ENCODE data around the gene PFN4.
A peak's percentile ranks its signal among the peaks of the same experiment; 100 is the strongest.
"Not testable (repeated sequence)": the region's sequence is repeated elsewhere in the genome, so short reads cannot be mapped to it uniquely, and the experiment has no call there.

PFN4 gene, protein sequence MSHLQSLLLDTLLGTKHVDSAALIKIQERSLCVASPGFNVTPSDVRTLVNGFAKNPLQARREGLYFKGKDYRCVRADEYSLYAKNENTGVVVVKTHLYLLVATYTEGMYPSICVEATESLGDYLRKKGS

DNA sequence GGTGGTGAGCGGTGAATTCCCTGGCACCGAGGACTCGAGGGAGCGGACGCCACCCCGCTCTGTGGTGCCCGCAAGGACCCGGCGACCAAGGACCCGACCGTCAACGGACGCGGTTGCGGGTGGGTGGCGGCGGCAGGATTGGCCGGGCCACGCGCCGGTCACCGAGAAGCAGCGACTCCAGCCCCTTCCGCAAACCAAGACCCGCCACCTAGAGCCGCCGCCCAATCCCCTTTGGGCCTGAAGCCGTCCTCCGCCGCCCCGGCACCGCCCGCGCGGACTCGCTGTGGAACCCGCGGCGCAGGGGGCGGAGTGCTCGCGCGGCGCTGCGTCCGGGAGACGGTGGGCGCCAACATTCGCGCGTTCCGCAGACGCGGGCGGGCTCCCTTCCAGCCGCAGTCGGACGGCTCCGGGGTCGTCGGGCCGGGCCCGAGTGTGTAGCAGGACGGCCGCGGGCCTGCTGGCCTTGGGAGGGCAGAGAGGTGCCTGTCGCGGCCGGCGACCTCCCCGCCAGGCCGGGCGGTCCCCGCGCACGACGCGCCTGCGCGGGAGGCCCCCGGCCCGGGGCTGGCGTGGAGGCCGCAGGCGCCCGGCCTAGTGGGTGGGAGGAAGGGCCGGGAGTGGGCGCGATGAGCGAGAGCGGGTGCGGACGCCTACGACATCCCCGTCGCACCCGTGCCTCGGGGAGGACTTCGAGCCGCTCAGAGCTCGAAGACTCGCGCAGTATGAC lies at the start of gene PFN4, which contains the start of gene FAM228B:
TSS of gene PFN4 (minus strand) at position 140 of the 727 bp plus-strand sequence. CDS start 799 bp downstream, outside the sequence.
TSS of gene FAM228B (plus strand) at position 275 of the 727 bp plus-strand sequence. CDS start 893 bp downstream, outside the sequence.
- peak; percentile 11 to 49 for DNase-seq (ENCODE audit: low read depth in 1 of 2, low spot score in 1 of 2)

DNA sequence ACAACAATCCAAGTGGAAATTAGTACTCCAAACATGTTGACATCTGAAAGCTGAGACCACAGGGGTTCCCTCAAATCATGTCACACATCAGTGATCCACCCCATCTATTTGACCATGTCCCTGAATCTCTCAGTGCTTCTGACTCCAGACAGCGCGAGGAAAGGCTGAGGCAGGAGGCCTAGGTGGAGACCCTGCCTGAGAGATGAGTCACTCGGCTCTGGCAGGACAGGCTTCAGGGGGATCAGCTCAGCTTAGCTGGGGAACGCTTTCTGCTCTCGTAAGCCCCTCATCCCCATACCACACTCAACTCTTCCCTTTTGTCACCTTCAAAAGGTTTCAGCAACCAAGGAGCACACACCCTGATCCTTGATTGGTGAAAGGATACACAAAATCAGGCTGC lies 45.9 kb upstream of the PFN4 start:
- no peak for DNase-seq (ENCODE audit: low read depth in 1 of 2, low spot score in 1 of 2)

DNA sequence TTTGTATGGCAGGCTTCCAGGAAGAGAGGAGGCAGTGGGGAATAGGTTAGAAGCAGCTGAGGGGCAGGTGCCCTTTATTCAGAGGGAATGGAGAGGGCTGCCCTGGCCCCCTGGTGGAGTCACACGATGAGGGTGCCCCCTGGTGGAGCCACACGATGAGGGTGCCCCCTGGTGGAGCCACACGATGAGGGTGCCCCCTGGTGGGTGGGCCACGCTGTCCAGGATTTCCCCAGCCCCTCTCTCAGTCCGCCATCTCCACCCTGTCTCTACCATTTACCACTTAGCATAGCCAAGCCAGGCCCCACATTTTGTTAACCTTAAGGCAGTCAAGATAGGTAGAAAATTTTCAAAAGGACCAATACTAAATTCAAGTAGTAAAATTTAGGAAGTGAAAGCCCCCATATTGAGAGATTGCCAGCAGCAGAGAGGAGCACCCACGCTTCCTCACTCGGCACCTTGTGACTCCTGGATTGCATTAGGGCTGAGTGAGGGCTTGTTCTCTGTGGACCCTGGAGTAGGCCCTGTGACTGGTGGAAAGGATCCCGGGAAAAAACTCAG lies 41.4 kb upstream of the PFN4 start:
- peak in 1 of 2 donors; percentile 11 for DNase-seq (ENCODE audit: low read depth in 1 of 2, low spot score in 1 of 2)

DNA sequence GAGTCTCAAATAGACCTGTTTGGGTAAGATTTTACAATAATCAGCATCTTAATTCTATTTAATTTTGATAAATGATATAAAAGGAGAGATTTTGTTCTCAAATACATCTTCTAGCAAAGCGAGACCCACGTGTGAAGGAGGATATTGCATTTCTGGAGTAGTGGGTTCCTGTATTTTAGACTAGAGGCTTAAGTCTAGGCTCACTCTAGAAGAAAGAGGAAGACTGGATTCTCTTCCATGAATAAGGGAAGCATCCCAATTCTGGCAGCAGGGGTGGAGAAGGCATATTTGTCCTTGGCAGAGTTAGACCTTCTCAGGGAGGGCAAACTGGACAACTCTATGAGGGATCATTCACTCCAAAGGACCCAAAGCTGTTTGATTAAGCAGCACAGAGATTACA lies 40.5 kb upstream of the PFN4 start:
- no peak for DNase-seq (ENCODE audit: low read depth in 1 of 2, low spot score in 1 of 2)

DNA sequence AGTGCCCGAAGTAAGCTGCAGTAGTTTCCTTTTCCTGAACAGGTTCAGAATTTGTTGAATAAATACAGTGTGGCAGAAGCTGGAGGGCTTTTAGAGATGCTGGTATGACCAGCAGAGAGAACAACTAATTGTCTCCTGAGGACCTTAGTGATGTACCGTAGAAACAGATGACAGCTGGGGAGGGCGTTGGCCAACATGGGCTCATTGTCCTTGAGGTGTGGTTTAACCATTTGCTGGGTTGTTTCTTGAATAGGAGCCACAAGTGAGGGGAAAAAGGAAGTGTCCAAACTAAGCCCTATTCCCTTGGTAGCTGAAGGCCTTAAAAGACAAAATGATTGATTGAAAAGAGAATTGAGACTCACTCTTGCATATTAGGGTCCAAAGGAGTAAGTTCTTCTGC lies 40.1 kb upstream of the PFN4 start:
- no peak for DNase-seq (ENCODE audit: low read depth in 1 of 2, low spot score in 1 of 2)

DNA sequence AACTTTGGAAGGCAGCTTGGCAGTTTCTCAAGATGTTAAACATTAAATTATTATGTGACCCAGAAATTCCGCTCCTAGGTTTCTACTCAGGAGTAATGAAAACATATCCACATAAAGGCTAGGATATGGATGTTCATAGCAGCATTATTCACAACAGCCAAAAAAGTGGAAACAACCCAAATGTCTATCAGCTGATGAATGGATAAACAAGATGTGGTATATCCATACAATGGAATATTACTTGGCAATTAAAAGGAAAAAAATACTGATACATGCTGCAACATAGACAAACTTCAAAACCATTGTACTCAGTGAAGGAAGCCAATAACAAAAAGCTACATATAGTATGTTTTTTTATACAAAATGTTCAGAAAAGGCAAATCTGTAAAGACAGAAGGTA lies 39.4 kb upstream of the PFN4 start:
- DNase-seq (ENCODE audit: low read depth in 1 of 2, low spot score in 1 of 2), result no peak

DNA sequence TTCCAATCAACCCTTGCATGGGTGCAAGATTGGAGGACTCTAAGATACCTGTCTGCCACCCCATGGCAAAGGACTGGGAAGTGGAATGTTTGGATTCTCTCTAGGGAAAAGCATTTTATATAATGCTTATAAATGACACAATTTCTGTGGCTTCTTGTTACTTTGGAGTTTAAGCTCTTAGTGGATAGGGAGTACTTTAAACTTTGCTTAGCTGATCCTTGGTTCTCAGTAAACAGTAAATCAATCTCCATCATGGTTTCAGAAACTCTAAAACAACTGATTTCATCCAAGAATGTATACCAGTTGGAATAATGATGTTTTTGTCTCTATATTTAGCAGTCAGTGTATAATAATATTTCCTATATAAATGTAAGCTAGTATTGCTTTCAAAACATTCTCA lies 37.6 kb upstream of the PFN4 start:
- no peak for DNase-seq (ENCODE audit: low read depth in 1 of 2, low spot score in 1 of 2)

DNA sequence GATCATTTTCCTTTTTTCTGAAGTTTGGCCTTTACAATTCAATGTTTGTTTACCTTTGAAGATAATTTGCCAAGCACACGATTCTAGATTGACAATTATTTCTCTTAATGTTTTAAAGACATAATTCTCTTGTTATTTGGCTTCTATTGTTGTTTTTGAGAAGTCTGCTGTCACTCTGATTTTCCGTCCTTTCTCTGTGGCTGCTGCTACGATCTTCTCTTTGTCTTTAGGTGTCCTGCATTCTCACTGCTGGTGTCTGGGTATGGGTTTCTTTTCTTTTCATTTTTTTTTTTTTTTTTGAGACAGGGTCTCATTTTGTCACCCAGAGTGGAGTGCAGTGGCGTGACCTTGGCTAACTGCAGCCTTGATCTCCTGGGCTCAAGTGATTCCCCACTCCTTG lies 36.6 kb upstream of the PFN4 start:
- no peak for DNase-seq (ENCODE audit: low read depth in 1 of 2, low spot score in 1 of 2)

DNA sequence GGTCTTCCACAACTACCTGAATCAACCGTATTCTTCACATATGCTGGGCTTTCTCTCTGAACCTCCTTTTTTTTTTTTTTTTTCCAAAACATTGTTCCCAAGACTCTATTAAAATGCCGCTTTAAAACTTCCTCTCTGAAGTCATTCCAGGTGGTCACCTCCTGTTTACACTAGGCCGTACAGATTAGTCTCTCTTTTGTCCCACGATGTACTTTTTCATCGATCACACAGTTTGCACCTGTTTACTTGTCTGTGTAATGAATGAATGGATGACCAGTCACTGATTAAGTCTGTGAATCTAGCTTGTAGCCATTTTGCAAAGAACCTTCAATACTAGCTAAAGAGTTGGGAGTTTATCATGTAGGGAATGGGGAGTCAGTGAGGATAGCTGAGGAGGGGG lies 35.0 kb upstream of the PFN4 start:
- DNase-seq (ENCODE audit: low read depth in 1 of 2, low spot score in 1 of 2), result no peak

DNA sequence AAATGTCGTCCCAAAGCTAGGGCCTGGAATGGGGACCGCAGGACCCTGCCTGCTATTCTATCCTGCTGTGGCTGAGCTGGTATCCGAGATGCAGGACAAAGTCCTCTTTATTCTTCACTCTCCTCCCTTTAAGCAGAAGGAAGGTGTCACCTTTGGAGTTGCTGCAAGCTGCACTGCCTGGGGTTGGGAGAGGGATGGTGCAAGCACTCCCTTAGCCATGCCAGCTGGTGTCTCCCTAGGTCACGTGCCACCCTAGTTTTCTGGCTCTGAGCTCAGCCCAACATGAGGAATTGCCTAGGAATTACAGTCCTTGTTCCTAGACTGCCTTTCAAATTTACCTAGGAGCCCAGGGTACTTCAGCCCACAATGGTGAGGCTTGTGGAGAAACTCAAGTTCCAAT lies 30.3 kb upstream of the PFN4 start:
- no peak for DNase-seq (ENCODE audit: low read depth in 1 of 2, low spot score in 1 of 2)

DNA sequence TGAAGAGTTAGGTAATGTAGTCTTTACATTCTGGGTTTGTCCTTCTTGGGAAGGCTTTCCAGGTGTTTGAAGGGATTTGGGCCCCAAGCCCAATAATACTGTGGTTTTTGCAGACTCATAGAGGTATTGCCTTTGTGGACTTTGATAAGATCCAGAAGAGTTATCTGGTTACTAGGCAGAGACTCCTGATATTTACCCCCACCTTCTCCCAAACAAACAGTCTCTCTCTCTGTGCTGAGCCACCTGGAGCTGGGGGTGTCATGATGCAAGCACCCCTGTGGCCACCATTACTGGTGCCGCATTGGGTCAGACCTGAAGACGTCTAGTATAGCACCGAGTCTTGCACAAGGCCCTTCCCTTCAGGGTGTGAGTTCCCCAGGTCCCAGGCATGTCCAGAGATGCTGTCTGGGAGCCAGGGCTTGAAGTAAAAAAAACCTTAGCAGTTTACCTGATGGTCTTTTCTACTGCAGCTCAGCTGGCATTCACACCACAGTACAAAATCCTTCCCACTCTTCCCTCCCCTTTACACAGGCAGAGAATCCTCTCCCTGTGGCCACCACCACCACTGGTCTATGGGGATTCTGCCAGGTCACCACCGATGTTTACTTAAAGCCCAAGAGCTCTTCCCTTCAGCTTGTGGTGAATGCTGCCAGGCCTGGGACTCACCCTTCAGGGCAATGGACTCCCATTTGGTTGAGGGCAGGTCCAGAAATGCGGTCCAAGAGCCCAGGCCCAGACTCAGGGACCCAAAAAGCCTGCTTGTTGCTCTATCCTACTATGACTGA lies 29.5 kb upstream of the PFN4 start:
- no peak for DNase-seq (ENCODE audit: low read depth in 1 of 2, low spot score in 1 of 2)

DNA sequence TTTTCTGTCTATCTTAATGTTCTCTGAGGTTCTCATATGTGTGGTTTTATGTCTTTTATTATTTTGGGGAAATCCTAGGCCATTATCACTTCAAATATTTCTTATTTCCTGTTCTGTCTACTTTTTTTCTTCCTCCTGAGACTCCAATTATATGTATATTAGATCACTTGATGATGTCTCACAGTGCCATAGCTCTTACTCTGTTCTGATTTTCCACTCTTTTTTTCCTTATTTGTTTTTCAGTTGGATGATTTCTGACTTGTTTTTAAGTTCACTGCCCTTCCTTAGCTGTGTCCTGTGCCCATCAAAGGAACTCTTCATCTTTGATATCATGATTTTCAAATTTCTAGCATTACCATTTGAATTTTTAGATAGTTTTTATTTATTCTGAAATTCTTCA lies 24.2 kb upstream of the PFN4 start:
- DNase-seq (ENCODE audit: low read depth in 1 of 2, low spot score in 1 of 2), result no peak

DNA sequence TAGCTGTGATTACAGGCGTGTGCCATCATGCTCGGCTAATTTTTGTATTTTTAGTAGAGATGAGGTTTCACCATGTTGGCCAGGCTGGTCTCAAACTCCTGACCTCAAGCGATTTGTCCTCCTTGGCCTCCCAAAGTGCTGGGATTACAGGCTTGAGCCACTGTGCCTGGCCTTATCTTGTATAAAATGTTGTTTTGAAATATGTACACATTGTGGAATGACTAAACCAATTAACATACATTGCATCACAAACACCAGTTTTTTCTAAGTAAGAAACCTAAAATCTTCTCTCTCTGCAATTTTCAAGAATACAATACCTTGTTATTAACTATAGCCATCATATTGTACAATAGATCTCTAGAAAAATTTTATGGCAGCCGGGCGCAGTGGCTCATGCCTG lies 17.2 kb upstream of the PFN4 start:
- DNase-seq (ENCODE audit: low read depth in 1 of 2, low spot score in 1 of 2), result not testable (repeated sequence)

DNA sequence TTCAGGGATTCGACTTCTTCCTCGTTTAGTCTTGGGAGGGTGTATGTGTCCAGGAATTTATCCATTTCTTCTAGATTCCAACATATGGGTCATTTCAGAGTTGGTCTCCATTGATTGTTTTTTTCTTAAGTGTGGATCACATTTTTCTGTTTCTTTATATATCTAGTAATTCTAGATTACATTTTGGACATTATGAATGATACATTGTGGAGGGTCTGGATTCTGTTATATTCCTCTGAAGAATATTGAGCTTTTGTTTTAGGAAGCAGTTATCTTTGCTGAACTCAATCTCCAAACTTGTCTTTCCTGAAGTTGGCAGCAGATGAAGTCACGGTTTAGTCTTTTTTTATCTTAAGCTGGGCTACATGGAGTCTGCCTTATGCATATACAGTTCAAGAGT lies 9.4 kb upstream of the PFN4 start:
- no peak for DNase-seq (ENCODE audit: low read depth in 1 of 2, low spot score in 1 of 2)

DNA sequence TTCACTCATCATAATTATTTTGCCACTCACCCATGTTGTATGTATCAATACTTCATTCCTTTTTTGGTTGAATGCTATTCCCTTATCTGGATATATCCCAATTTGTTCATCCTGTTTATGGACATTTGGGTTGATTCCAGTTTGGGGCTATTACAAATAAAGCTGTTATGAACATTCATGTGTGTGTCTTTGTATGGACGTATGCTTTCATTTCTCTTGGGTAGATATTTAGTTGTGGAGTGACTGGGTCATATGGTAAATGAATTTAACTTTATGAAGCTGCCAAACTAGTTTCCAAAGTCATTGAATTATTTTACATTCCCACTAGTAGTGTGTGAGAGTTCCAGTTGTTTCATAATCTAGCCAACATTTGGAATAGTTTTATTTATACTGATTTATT lies 2.8 kb upstream of the PFN4 start:
- DNase-seq (ENCODE audit: low read depth in 1 of 2, low spot score in 1 of 2), result no peak

DNA sequence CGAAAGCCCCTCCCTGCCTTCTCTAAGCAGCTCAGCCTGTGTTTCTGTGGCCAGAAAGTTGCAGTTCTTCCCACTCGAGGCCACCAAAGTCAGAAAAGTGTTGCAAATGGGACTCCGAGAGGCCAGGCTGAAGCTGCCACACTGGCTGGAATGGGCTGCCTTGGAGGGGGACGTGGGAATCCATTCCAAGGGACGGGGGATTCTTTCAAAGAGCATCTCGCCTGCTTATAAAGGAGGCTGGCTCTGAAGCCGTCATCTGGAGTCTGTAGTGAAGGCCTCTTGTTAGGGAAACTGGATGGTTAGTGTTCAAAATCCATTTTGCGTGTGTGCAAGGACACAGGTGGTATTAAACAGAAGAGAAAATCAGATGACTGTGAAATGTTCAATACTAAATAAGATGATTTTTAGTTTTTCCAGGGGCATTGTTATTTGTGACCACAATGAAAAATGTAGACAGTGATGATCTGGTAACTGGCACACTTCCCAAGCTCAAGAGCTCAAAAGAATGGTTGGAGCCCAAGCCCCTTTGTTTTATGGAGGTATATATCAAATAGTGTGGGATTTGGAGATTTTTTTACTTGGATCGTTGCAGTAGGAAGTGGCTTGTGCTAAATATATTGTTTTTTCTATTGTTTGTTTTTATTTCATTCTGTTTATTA lies 917 bp upstream of the PFN4 start:
- DNase-seq (ENCODE audit: low read depth in 1 of 2, low spot score in 1 of 2), result no peak

DNA sequence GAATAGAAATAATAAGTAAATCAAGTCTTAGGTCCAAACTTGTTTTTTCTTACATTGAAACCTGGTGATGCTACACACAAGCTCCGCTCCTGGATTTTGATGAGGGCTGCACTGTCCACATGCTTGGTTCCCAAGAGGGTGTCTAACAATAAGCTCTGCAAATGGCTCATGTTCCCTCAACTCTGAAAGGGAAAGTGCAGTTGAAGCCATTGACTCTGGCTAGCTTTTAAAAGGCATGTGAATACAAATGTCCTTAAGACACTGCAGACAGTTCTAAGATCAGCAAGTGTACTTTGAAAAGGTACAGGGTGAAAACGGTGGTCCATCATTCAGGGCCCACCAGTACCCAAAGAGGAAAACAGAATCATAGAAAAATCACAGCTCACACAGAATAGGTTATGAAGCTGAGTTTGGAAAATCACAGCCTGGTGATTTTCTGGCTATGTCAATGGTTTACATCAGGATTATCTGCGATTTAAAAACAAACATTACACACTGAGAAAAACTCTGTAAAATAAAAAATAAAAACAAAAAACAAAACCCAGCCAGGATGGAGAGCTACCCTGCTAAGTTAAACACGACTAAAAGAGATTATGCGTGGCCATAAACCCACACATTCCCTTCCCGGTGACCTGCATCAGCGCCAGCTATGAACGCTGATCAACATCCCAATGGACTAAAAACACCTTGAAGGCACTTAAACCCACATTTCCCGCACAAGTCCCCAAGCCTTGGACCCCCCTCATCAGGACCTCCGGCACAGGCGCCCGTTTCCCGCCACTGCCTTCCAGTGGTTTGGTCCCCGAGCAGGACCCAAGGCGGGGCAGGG lies 554 bp downstream of the PFN4 start:
- no peak for DNase-seq (ENCODE audit: low read depth in 1 of 2, low spot score in 1 of 2)

DNA sequence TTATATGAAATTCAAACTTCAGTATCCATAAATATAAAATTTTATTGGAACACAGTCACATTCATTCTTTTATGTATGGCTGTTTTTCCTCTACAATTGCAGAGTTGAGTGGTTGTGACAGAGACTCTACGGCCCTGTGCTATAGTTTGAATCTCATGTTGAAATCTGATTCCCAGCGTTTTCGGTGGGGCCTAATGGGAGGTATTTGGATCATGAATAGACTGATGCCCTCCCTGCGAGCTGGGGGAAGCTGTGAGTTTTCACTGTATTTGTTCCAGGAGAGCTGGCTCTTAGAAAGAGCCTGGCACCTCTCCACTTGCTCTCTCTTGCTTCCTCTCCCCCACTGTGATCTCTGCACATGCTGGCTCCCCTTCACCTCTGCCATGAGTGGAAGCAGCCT lies 1.7 kb downstream of the PFN4 start:
- no peak for DNase-seq (ENCODE audit: low read depth in 1 of 2, low spot score in 1 of 2)

DNA sequence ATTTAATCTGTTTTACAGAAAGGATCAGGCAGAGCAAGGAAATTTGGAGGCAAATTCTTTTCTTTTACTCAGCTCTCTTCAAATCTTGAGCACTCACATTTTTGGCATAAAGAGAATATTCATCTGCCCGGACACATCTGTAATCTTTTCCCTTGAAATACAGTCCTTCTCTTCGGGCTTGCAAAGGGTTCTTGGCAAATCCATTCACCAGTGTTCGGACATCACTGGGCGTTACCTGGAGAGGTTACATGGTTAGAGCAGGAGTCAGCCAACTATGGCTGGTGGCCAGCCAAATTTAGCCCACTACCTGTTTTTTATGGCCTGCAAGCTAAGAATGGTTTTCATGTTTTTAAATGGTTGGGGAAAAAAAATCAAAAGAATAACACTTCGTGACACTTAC lies 2.1 kb downstream of the PFN4 start:
- DNase-seq (ENCODE audit: low read depth in 1 of 2, low spot score in 1 of 2), result no peak

DNA sequence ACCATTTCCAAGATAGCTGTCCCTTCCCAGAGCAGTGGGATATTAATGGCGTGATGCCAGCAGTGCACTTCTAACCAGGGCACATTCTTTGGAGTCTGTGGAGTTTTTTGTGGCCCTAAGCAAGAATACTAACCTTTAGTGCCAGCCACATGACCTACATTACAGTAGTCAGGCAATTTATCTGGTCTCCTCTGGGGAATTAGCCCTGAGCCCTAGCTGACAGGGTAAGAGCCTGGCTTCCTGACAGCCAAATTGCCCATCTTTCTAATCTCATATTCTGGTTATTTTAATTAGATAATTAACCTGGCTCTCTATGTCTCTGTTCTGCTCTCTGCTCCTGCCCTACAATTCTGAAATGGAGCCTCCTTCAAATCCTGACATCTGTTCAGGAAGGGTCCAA lies 5.2 kb downstream of the PFN4 start:
- DNase-seq (ENCODE audit: low read depth in 1 of 2, low spot score in 1 of 2), result no peak

DNA sequence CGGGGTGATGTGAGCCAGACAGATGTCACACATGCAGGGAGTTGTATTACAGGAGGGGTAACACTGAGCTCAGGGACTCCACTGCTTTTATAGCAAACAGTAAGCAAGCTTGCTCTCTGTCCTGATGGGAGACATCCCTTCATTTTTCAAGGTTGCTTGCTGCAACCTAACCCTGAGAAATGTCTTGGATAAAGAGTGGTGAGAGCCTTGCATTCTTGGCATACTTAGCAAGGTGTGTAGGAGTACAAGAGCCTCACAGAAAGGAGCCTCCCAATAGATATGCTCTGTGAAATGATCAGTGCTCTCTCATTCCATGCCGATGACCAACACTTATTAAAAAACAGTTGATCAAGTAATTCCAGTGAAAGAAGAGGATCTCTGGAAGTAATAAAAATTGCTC lies 8.1 kb downstream of the PFN4 start:
- no peak for DNase-seq (ENCODE audit: low read depth in 1 of 2, low spot score in 1 of 2)

Data from stimulated activated CD4-positive, alpha-beta T cell treated with anti-CD3 and anti-CD28 coated beads, Interleukin-15, amount 100 ng/mL, for 1 hour (primary cell).